K562 (cell line): Measurements from ENCODE around the gene TCEAL6. TPM values are rescaled to one million over a fixed set of nuclear protein-coding genes. Genes with fewer than 3 reads are reported as not detected.
"Not testable (repeated sequence)": the region's sequence is repeated elsewhere in the genome, so short reads cannot be mapped to it uniquely, and the experiment has no call there.

Experiments used
- ATAC-seq: fragments of 200-7000 bp; cut with Tn5 transposase; 3 replicates; pipeline ENCODE4 v1.9.1; 2020; ENCODE audit warnings: moderate library complexity
- BruUV-seq: library from RNA; stranded (reverse); fragments of 400-500 nt; replicated peaks from 2 replicates; lab custom pipeline; 2021; lab: Mats Ljungman, UMichigan
- CTCF ChIA-PET: fragments of 300-600 bp; formaldehyde crosslinking; extraction: SDS; loops from one replicate; lab custom pipeline; 2021; ENCODE audit warnings: low intra/inter-chr PET ratio; lab: Yijun Ruan, JAX
- POLR2A ChIA-PET: fragments of 300-600, 350-650 bp; sonication (Branson Sonifier 250); formaldehyde crosslinking; extraction: SDS; loops from one replicate; lab custom pipeline; 2021; ENCODE audit warnings: antibody characterized with exemption, inconsistent platforms; lab: Yijun Ruan, JAX
- DNase-seq, 4 experiments: peaks; one replicate each; pipeline versions ENCODE4 v3.0.0 to v3.0.0-alpha.2; 2011 to 2018; ENCODE audit warnings: low spot score in 3 of 4, mixed read lengths in 3 of 4; ENCODE audit errors: extremely low read depth in 1 of 4
- FAIRE-seq: peaks from 2 replicates; lab custom pipeline; 2011; peaks lifted over from hg19 to GRCh38; lab: Jason Lieb, UNC
- H2AFZ ChIP-seq: 2 replicates; pipeline ENCODE4 v1.6.0; 2011; ENCODE audit warnings: low read depth, low read length, control low read depth, inconsistent platforms
- H3K27ac ChIP-seq: fragments of 200-600 bp; 3 replicates; pipeline ENCODE4 v1.8.0; 2011; ENCODE audit warnings: low read depth, mild to moderate bottlenecking, control low read depth, inconsistent platforms, low read length, moderate library complexity, mixed read lengths; ENCODE audit errors: extremely low read depth
- H3K27me3 ChIP-seq, 2 experiments: fragments of 300-600 bp in 1 of 2; 2 replicates in 1 of 2; 3 replicates in 1 of 2; pipeline versions ENCODE4 v1.6.0 to v1.8.0; 2011; ENCODE audit warnings: inconsistent platforms in 2 of 2, low read length in 2 of 2, mild to moderate bottlenecking in 1 of 2, mixed read lengths in 1 of 2, moderate library complexity in 1 of 2; ENCODE audit not compliant: control insufficient read depth in 2 of 2, insufficient read depth in 2 of 2
- H3K36me3 ChIP-seq: fragments of 300-600 bp; 3 replicates; pipeline ENCODE4 v1.8.0; 2011; ENCODE audit warnings: mild to moderate bottlenecking, low read length, inconsistent platforms; ENCODE audit not compliant: control insufficient read depth, insufficient read depth
- H3K4me1 ChIP-seq, 2 experiments: fragments of 200-600 bp in 1 of 2; replicated peaks in 1 of 2; 2 replicates in 1 of 2; 3 replicates in 1 of 2; pipeline versions ENCODE4 v1.5.1 to v1.8.0; 2011; ENCODE audit warnings: inconsistent platforms in 2 of 2, low read length in 2 of 2, mild to moderate bottlenecking in 1 of 2, mixed read lengths in 1 of 2, moderate library complexity in 1 of 2; ENCODE audit not compliant: control insufficient read depth in 2 of 2, insufficient read depth in 2 of 2
- H3K4me2 ChIP-seq: 2 replicates; pipeline ENCODE4 v1.6.1; 2011; ENCODE audit warnings: low read length, control low read depth, inconsistent platforms, mixed read lengths; ENCODE audit not compliant: insufficient read depth
- H3K4me3 ChIP-seq: fragments of 200-600 bp; sonication (generic), shearing (Covaris generic); 2 replicates; pipeline ENCODE4 v1.5.1; 2016; ENCODE audit warnings: control low read depth, inconsistent platforms
- H3K79me2 ChIP-seq: fragments of 200-600 bp; 3 replicates; pipeline ENCODE4 v1.8.0; 2011; ENCODE audit warnings: low read length, inconsistent platforms; ENCODE audit not compliant: control insufficient read depth, insufficient read depth
- H3K9ac ChIP-seq, 2 experiments: 2 replicates each; pipeline versions ENCODE4 v1.6.0 to v1.6.1; 2011; ENCODE audit warnings: low read depth in 2 of 2, low read length in 2 of 2, control low read depth in 1 of 2, inconsistent platforms in 1 of 2, mild to moderate bottlenecking in 1 of 2, mixed read lengths in 1 of 2; ENCODE audit not compliant: insufficient read depth in 1 of 2
- H3K9me1 ChIP-seq: one replicate; pipeline ENCODE4 v1.6.0; 2011; ENCODE audit warnings: inconsistent platforms, mild to moderate bottlenecking, low read length, moderate library complexity; ENCODE audit not compliant: control insufficient read depth, insufficient read depth
- H3K9me3 ChIP-seq: replicated peaks from 2 replicates; pipeline ENCODE4 v1.5.1; 2011; ENCODE audit warnings: low read depth, low read length, inconsistent platforms; ENCODE audit not compliant: control insufficient read depth, insufficient read depth
- H4K20me1 ChIP-seq: replicated peaks from 2 replicates; pipeline ENCODE4 v1.6.1; 2011; ENCODE audit warnings: low read length, inconsistent platforms, mixed read lengths; ENCODE audit not compliant: control insufficient read depth, insufficient read depth
- WGBS: fragments of 100-300 bp; shearing (Covaris generic); methylation state at CpG from one replicate; pipeline ENCODE4 v1.1.6; 2016; ENCODE audit warnings: low coverage, mixed read lengths; ENCODE audit not compliant: insufficient coverage; ENCODE audit errors: missing lambda C conversion rate; 5-methylcytosine and 5-hydroxymethylcytosine counted together
- in situ Hi-C: fragments of 300-500 bp; cut with MboI; formaldehyde crosslinking; loops from 4 replicates; pipeline ENCODE4 v1.15.0; 2018; ENCODE audit warnings: inconsistent platforms, mixed read lengths
- intact Hi-C: fragments of 100-400 bp; cut with micrococcal nuclease; formaldehyde crosslinking; loops from 2 replicates; pipeline ENCODE4 v1.14.2; 2022
- polyA plus RNA-seq, 8 experiments: library from polyadenylated mRNA; depleted of rRNA in 4 of 8; stranded (reverse) in 5 of 8; unstranded in 3 of 8; fragments of >200 nt; fragmentation: Nextera tagmentation in 2 of 8; fragmentation: Illumina TruSeq in 1 of 8; extraction: Ambion mirVana in 2 of 8; extraction: Trizol in 1 of 8; gene quantifications; 2 replicates each; pipeline versions ENCODE4 v1.2.1 to v1.2.3, GENCODE V29; 2011 to 2014; ENCODE audit warnings: inconsistent platforms in 1 of 8, missing spikeins in 1 of 8
- total RNA-seq, 7 experiments: library from RNA; depleted of rRNA in 6 of 7; stranded (reverse); fragments of >200 nt in 6 of 7; fragmentation: Illumina TruSeq in 2 of 7; extraction: Trizol in 2 of 7; gene quantifications; 2 replicates each; pipeline versions ENCODE4 v1.2.1 to v1.2.3, GENCODE V29; 2011 to 2021; ENCODE audit warnings: low replicate concordance in 1 of 7

TCEAL6 gene
- total and polyA plus RNA-seq, 9 of the 15 experiments (the other 6 are each of a cell fraction or from before 2014, with no cell fraction given) = not detected

DNA sequence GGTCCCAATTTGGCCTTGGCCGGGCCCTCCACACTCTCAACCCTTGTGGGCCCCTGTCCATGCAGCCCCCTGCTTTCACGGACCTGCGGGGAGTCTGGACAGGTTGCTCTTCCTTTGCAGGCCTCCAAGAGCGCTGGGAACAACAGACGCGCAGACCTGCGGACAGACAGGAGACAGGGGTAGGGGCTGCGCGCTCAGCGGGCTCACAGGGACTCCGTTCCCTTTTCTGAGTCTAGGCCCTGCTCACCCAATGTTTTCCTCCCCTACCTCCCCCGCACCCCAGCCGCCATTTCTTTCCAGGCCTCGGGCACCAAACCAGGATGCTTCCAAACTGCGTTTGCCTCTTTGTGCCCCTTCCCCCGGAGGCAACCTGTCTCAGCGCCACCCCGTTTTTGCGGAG is 650 bp downstream of the TCEAL6 start:
- H2AFZ ChIP-seq, intact Hi-C loops, H3K27me3 ChIP-seq, H3K9me1 ChIP-seq, BruUV-seq, H3K27ac ChIP-seq, CTCF ChIA-PET, H3K4me2 ChIP-seq, POLR2A ChIA-PET, FAIRE-seq, DNase-seq, ATAC-seq, H3K9ac ChIP-seq, in situ Hi-C loops, H3K4me3 ChIP-seq, H4K20me1 ChIP-seq, H3K36me3 ChIP-seq, H3K4me1 ChIP-seq, H3K79me2 ChIP-seq, H3K9me3 ChIP-seq: not testable (repeated sequence)
- 8% methylated on average over 12 of the region's 19 CpGs for WGBS

DNA sequence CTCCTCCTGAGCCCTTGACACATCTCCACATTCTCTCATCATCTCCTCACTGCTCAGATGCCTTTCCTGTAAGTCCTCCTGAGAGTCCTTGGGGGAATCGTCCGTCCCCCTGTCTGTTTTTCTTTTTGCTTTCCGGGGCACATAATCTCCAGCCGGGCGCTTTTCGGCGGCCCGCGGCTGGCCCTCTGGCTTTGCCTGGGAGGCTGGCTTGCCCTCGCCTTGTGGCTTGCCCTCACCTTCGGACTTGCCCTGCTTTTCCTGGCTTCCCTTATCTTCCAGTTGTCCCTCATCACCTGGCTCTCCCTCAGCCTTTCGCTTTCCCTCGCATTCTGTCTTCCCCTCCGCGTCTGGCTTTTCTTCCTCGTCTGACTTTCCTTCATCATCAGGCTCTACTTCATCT is 1.4 kb downstream of the TCEAL6 start:
- H3K36me3 ChIP-seq, in situ Hi-C loops, BruUV-seq, POLR2A ChIA-PET, H3K4me1 ChIP-seq, CTCF ChIA-PET, H4K20me1 ChIP-seq, H3K9me3 ChIP-seq, H3K4me2 ChIP-seq, H3K4me3 ChIP-seq, H3K79me2 ChIP-seq, H3K27me3 ChIP-seq, H2AFZ ChIP-seq, ATAC-seq, FAIRE-seq, H3K9ac ChIP-seq, H3K27ac ChIP-seq, H3K9me1 ChIP-seq, intact Hi-C loops, DNase-seq: not testable (repeated sequence)
- WGBS = 0% methylated on average over 2 of the region's 16 CpGs
